ENCODE results near the gene PDZRN3. TPM values are rescaled to one million over a fixed set of nuclear protein-coding genes. Genes with fewer than 3 reads are reported as not detected.
"Not testable (repeated sequence)": the region's sequence is repeated elsewhere in the genome, so short reads cannot be mapped to it uniquely, and the experiment has no call there.

The PDZRN3 gene
- total RNA-seq, 1 experiment from 2014 or later, result not detected

- intact Hi-C loops (cut with micrococcal nuclease; ENCODE audit: unreplicated experiment), result no loop called here
- TF ChIP-seq CTCF (IDR thresholded peaks at IDR 0.05; ENCODE audit: unreplicated experiment), result no peak
- no peak overlapping the region for H3K4me3 Mint-ChIP-seq (ENCODE audit: low read depth, unreplicated experiment)
- no peak for DNase-seq
- H3K27me3 Mint-ChIP-seq (ENCODE audit: unreplicated experiment), result no peaks in the 10 kb centered on the region
- no peaks in the 10 kb centered on the region for H3K36me3 Mint-ChIP-seq (ENCODE audit: insufficient read depth, unreplicated experiment)
- no peak overlapping the region for H3K27ac Mint-ChIP-seq (ENCODE audit: unreplicated experiment)
- CTCF ChIA-PET, result no interaction called here
- H3K4me1 Mint-ChIP-seq (ENCODE audit: low read depth, unreplicated experiment), result no peaks in the 10 kb centered on the region
- no TSS peak for BruUV-seq (replicated peaks)
- no peaks in the 10 kb centered on the region for H3K9me3 Mint-ChIP-seq (ENCODE audit: low read depth, unreplicated experiment)
Measured at GRCh38 chr3:73569246-73569760, 55.4 kb downstream of the PDZRN3 start.

GRCh38 chr3:73568371-73568862, 56.3 kb downstream of the PDZRN3 start:
- no peaks in the 10 kb centered on the region for H3K36me3 Mint-ChIP-seq (ENCODE audit: insufficient read depth, unreplicated experiment)
- intact Hi-C loops (cut with micrococcal nuclease; ENCODE audit: unreplicated experiment), result no loop called here
- no peak for TF ChIP-seq CTCF (IDR thresholded peaks at IDR 0.05; ENCODE audit: unreplicated experiment)
- H3K4me3 Mint-ChIP-seq (ENCODE audit: low read depth, unreplicated experiment), result no peak overlapping the region
- CTCF ChIA-PET, result no interaction called here
- no peaks in the 10 kb centered on the region for H3K27me3 Mint-ChIP-seq (ENCODE audit: unreplicated experiment)
- H3K27ac Mint-ChIP-seq (ENCODE audit: unreplicated experiment), result no peak overlapping the region
- no peaks in the 10 kb centered on the region for H3K9me3 Mint-ChIP-seq (ENCODE audit: low read depth, unreplicated experiment)
- DNase-seq, result no peak
- no peaks in the 10 kb centered on the region for H3K4me1 Mint-ChIP-seq (ENCODE audit: low read depth, unreplicated experiment)
- no TSS peak for BruUV-seq (replicated peaks)

GRCh38 chr3:73565374-73565773, 59.4 kb downstream of the PDZRN3 start:
- H3K27ac Mint-ChIP-seq (ENCODE audit: unreplicated experiment); intact Hi-C loops (cut with micrococcal nuclease; ENCODE audit: unreplicated experiment); H3K4me3 Mint-ChIP-seq (ENCODE audit: low read depth, unreplicated experiment); CTCF ChIA-PET; H3K4me1 Mint-ChIP-seq (ENCODE audit: low read depth, unreplicated experiment); BruUV-seq (replicated peaks); DNase-seq; H3K27me3 Mint-ChIP-seq (ENCODE audit: unreplicated experiment); H3K9me3 Mint-ChIP-seq (ENCODE audit: low read depth, unreplicated experiment); H3K36me3 Mint-ChIP-seq (ENCODE audit: insufficient read depth, unreplicated experiment): not testable (repeated sequence)

DNA sequence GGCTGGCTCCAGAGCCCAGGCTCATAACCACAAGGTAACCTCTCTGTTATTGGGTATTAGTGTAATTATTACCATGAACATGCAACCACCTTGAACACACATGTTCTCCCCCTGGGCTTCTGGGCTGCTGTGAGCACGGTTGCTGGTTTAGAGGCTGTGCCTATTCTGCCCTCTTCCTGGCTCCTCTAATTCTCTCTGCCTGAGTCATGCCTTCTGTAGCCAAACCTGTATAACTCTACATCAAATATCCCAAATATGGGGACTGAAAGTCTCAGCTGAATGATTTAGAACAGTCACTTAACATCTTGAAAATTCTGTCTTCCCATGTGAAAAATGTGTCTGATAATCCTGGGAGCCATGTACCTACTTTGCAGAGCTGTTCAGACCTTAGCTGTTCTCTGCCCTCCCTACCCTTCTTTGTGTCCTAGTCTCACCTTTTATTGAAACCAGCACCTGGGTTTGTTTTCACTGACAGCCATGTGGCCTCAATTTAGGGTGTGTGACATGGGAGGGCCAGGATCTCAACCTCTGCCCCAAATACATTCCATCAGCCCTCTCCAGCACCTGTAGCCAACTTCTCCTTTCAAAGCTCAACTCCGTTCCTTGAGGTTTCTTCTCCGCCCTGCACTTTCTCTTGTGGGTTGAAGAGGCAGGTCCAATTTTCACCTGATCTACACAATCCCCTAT, 60.7 kb downstream of the PDZRN3 start:
- CTCF ChIA-PET, result no interaction called here
- no peaks in the 10 kb centered on the region for H3K9me3 Mint-ChIP-seq (ENCODE audit: low read depth, unreplicated experiment)
- H3K27ac Mint-ChIP-seq (ENCODE audit: unreplicated experiment), result no peak overlapping the region
- no peaks in the 10 kb centered on the region for H3K27me3 Mint-ChIP-seq (ENCODE audit: unreplicated experiment)
- no peaks in the 10 kb centered on the region for H3K4me1 Mint-ChIP-seq (ENCODE audit: low read depth, unreplicated experiment)
- no peak for TF ChIP-seq CTCF (IDR thresholded peaks at IDR 0.05; ENCODE audit: unreplicated experiment)
- BruUV-seq (replicated peaks), result no TSS peak
- intact Hi-C loops (cut with micrococcal nuclease; ENCODE audit: unreplicated experiment), result no loop called here
- no peaks in the 10 kb centered on the region for H3K36me3 Mint-ChIP-seq (ENCODE audit: insufficient read depth, unreplicated experiment)
- no peak overlapping the region for H3K4me3 Mint-ChIP-seq (ENCODE audit: low read depth, unreplicated experiment)
- no peak for DNase-seq

GRCh38 chr3:73561494-73561893, 63.2 kb downstream of the PDZRN3 start:
- H3K27me3 Mint-ChIP-seq (ENCODE audit: unreplicated experiment), result no peaks in the 10 kb centered on the region
- BruUV-seq (replicated peaks), result no TSS peak
- no peak overlapping the region for H3K27ac Mint-ChIP-seq (ENCODE audit: unreplicated experiment)
- no peak for TF ChIP-seq CTCF (IDR thresholded peaks at IDR 0.05; ENCODE audit: unreplicated experiment)
- no peak for DNase-seq
- intact Hi-C loops (cut with micrococcal nuclease; ENCODE audit: unreplicated experiment), result no loop called here
- CTCF ChIA-PET, result no interaction called here
- no peaks in the 10 kb centered on the region for H3K36me3 Mint-ChIP-seq (ENCODE audit: insufficient read depth, unreplicated experiment)
- no peaks in the 10 kb centered on the region for H3K9me3 Mint-ChIP-seq (ENCODE audit: low read depth, unreplicated experiment)
- H3K4me3 Mint-ChIP-seq (ENCODE audit: low read depth, unreplicated experiment), result no peak overlapping the region
- H3K4me1 Mint-ChIP-seq (ENCODE audit: low read depth, unreplicated experiment), result no peaks in the 10 kb centered on the region
